HPDE6-E6E7 (cell line): ENCODE measurements around the gene LITAF.
"Not testable (repeated sequence)": the region's sequence is repeated elsewhere in the genome, so short reads cannot be mapped to it uniquely, and the experiment has no call there.

ENCODE experiments used
- DNase-seq: peaks from one replicate; pipeline ENCODE4 v3.0.0; 2011; ENCODE audit warnings: missing footprints; ENCODE audit errors: extremely low spot score

LITAF gene

DNA sequence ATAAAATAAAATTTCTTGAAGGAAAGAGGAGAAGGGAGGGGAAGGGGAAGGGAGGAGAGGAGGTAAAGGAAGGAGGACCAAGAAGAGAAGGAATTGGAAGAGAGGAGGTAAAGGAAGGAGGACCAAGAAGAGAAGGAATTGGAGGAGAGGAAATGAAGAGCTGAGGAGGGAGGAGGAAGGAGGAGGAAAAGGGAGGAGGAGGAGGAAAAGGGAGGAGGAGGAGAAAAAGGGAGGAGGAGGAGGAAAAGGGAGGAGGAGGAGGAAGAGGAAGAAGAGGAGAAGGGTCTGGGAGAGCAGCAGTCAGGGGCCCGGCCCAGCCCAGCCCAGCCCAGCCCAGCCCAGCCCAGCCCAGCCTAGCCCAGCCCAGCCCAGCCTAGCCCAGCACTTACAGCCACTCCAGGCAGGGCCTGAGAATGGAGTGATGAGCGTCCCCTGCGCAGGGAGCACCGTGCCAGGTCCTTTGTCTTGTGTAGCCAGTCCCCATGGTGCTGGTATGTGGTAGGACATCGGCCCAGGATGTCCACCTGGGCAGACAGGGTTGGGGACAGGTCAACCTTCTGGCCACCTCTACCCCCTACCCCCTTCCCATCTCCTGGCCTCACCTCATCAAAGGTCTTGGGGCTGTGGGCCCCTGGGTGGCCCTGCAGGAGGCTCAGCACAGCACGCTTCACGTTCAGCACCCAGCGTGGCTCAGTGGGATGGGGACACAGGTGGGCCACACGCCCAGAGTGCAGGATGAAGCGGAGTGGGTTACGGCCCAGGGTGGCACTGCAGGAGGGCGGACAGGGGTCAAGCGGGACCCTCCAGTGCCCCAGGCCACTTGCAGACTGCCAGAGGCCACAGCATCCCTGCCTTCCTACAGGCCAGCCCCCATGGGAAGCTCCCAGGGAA lies 70.9 kb downstream of the LITAF start:
- DNase-seq, result no peak

DNA sequence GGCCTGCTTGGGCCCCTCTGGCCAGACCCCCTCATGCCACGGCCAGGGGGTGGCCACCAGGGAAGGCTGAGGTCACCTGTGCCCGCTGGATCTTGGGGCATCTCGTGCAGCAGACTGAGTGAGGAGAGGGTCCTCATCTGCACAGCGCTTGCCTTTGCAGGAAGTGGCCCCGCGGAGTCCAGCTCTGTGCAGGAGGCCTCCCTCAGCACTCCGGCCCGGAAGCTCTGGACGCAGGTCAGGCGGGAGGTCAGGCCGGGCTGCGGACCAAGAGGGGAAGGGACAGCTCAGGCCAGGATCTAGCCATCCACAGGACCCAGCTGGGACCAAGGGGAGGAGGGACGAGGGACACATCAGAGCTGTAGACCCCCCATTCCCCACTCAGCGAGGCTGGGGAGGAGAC lies 72.4 kb downstream of the LITAF start:
- DNase-seq, result no peak

DNA sequence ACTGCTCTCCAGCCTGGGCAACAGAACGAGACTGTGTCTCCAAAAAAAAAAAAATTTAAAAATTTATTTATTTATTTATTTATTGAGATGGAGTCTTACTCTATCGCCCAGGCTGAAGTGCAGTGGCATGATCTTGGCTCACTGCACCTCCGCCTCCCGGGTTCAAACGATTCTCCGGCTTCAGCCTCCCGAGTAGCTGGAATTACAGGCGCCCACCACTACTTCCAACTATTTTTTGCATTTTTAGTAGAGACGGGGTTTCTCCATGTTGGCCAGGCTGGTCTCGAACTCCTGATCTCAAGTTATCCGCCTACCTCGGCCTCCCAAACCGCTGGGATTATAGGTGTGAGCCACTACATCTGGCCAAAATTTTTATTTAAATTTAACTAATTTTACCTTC lies 73.4 kb downstream of the LITAF start:
- not testable (repeated sequence) for DNase-seq

DNA sequence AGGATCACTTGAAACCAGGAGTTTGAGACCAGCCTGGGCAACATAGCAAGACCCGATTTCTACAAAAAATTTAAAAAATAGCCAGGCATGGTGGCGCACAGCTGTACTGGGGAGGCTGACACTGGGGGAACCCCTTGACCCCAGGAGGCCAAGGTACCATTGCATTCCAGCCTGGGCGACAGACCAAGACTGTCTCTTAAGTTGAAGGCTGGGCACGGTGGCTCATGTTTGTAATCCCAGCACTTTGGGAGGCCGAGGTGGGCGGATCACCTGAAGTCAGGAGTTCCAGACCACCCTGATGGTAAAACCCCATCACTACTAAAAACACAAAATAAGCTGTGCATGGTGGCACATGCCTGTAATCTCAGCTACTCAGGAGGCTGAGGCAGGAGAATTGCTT lies 74.9 kb downstream of the LITAF start:
- DNase-seq, result no peak

DNA sequence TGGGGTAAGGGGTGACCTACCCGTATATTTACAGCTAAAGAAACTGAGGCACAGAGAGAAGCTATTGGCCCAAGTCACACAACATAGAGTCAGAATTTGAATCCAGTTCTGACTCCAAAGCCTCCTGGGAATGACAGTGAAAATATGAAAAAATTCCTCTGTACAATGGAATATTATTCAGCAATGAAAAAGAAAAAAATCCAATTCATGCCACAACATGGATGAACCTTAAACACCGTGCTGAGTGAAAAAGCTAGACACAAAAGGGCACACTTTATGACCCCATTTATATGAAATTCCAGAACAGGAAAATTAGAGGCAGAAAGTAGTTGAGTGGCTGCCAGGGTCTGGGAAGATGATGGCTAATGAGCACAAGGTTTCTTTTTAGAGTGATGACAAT lies 75.4 kb downstream of the LITAF start:
- no peak for DNase-seq

DNA sequence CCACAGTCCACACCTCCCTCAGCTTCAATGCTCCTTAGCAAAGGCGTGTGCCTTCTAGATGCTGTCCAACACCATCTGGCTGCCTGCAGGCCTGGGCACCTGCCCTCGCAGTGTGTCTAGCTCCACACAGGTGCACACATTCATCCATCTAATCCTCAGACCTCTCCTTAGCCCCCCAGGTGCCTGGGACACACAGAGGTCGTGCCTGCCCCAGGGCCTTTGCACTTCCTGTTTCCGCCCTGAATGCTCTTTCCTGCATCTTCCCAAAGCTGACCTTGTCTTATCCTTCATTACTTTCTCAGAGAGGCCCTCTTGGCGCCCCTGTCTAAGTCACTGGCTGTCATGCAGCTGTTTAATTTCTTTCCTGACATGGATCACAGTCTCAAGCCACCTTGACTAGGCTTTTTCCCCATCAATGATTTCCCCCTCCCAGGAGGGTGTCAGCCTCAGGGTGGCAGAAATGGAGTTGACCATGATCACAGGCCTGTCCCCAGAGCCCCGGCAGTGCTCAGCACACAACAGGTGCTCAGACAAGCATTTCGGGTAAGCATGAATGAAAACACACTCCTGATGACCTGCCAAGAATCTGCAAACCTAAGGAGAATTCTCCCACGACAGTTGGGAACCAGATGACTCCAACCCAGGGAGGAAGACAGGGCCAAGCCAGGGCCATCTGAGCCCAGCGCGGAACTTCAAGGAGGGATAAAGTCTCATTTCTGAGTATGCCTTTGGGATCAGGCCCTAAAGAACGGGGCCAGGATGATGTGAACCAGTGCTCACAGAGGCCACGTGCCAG lies 76.3 kb downstream of the LITAF start:
- no peak for DNase-seq

DNA sequence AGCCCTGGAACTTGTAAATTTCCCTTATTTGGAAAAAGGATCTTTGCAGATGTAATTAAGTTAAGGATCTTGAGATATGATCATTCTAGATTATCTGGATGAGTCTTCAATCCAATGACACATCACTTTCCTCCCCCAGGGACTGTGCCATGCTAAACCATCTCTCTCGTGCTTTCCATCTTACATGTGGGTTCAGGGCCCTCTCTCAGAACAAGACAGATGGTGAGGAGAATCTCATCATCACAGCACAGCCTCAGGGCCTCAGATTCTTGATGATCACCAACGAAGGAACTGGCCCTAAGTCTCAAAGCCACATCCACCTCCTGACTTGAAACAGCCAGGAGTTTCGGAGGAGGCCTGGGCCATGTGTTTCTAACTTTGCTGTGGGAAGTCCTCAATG lies 78.7 kb downstream of the LITAF start:
- DNase-seq, result no peak

DNA sequence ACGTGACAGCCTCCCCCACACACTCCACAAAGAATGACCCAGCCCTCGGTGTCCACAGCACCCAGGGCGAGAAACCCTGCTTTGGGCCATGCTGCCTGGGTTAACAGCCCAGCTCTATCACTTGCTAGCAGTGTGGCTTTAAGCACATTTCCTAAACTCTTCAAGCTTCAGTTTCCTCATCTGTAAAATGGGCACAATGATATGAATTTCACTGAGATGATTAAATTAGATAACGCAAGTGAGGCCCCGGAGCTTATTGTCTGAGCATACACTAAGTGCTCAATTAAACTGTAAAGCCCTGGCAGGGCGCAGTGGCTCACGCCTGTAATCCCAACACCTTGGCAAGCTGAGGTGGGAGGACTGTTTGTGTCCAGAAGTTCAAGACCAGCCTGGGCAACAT lies 79.4 kb downstream of the LITAF start:
- DNase-seq, result no peak

DNA sequence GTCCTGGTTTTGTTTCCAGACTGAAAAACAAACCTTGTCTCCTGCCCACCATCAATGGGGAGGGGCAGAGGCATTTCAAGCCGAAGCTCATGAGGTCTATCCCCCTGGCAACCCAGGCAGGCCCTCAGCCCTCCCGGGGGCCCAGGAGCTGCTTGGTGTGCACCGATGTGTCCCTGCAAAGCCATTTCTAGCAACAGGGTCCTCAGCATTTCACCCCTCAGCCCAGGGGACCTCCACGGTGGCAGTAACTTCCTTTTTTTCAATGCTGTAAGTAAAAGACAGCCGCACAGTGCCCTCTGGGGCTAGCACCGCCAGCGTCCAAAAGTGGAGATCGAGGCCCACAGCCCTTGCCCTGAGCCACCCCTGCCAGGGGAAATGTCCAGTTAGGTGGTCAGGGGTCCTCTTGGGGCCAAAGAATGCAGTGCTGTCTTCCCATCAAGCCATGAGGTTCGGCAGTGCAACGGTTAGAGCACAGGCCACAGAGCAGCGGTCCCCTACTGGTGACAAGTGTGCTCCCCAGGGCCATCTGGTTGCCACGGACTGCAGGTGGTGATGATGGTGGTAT lies 79.9 kb downstream of the LITAF start:
- no peak for DNase-seq

DNA sequence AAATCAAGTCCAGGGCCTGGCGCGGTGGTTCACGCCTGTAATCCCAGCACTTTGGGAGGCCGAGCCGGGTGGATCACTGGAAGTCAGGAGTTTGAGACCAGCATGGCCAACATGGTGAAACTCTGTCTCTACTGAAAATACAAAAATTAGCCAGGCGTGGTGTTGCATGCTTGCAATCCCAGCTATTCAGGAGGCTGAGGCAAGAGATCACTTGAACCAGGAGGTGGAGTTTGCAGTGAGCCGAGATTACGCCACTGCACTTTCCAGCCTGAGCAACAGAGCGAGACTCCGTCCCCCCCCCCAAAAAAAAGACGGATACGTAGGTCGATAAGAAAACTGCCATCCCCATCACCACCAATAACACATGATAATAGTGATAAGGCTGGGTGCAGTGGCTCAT lies 82.5 kb downstream of the LITAF start:
- not testable (repeated sequence) for DNase-seq

DNA sequence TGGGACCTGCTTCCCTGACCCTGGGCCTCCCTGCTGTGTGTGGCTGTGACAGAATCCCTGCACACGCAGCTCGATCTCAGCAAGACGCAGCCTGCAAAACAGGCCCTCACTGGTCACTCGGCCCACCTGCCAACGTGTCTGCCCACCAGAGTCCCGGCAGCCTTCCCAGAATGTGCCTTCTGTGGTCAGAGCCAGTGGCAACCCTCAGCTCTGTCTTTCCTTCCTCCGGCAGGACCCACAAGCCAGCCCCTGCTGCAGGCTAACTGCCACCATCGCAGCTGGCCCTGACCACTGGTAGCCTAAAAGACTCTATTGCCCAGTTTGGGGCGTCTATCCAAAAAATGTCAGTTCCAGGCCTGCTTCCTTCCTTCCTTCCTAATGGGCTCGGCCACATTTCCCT lies 83.2 kb downstream of the LITAF start:
- DNase-seq, result no peak

DNA sequence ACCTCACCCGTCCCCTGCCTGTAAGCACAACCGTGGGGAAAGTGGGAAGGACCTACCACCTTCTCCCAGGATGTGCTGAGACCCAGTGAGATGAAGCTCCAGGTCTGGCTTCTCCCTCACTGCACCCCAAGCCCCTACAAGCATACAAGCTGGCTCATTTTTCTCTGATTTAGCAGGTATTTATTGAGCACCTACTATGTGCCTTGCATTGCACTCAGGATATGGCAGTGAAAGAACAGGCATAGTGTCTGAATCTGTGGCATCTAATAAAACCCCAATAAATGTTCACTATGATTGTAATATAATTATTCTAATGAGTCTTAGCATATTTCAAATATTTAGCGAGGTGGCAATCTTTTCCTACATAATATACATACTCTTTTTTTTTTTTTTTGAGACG lies 84.5 kb downstream of the LITAF start:
- no peak for DNase-seq

DNA sequence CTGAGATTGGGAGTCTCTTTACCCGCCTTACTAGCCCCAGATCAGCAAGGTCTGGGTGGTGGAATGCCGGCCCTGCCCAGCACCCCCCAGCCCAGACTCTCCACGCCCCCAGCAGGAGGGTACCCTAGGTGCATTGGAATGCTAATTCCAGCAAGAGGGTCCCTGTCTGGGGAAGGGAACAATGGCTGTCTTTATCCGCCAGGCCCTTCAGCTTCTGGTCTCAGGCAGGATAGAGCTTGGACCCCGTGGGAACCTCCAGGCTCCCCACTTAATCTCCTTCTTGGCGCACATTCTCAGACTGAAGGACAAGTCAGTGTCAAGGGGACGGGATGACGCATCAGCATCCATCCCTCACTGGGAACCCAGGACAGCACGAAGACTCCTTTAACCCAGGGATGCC lies 85.1 kb downstream of the LITAF start:
- DNase-seq, result no peak

DNA sequence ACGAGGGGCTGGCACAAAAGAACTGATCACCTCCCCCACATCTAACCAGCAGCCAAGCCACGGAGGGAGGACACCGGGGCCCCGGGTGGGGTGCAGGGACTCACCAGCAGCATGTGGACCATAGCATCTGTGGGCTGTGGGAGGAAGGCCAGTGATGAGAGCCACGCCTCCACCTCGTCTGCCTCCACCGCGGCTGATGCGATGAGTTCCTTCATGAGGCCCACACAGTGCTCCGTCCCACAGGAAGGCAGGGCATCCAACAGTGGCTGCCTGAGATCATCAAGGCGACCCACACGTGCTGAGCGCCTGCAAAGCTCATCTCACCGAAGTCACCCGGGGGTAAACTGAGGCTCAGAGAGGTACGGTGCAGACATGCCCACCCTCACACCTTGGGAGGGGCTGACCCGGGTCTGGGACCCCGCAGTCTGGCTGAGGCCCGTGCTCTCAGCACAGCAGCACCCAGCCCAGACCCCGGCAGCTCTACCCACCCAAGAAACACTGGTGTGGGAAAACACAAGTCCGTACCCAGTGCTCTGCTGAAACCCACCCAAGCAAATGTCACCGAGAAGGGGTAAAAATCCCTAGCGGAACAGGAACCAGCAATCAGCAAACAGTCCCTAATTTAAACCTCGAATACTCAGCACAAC lies 85.9 kb downstream of the LITAF start:
- no peak for DNase-seq

DNA sequence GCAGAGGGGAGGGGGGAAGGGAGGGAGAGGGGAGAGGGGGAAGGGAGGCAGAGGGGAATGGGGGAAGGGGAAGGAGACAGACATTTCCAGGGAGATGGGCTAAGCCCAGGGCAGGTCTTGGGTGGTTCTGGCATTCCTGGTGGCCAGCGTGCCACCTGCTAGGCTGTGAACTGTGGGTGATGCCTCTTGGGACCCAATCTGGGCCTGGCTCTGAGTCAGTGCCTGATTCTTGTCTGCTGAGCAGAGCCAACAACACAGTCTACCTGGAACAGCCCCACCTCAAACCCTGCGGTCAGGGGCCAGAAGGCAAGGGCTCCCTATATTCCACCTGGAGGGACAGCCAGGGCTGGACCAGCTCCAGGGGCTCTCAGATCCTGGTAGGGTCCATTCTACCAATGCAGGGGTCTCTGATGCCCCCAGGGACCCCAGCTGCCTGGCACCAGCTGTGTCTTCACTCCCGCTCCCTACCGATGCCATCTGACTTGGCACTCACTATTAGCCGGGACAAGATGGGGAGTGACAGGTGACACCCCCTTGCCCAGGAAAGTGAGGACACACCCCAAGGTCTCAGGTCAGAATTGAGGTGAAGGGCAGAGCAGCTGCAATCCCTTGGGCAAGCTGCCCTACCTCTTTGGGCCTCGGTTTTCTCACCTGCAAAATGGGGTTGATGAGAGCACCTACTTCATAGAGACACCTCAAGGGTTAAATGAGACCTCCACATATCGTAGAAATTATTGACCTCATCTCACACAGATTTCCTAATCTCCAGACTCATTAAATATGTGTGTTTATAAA lies 87.2 kb downstream of the LITAF start:
- DNase-seq, result peak; percentile 33

DNA sequence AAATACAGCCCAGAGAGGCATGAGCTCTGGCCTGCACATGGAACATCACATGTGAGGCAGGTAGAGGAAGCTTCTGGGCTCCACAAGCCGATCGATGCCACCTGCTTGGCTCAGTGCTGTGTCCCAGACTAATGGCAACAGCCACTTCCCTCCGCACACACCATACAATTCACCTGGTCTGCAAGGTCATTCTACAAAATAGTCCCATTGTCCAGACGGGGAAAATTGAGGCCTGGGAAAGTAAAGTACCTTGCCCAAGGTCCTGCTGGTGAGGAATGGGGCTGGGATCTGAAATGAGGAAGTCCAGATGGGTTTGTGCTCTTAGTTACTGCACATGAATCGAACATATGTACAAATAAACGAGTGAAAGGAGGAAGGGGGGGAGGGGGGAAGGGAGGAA lies 88.0 kb downstream of the LITAF start:
- DNase-seq, result no peak

DNA sequence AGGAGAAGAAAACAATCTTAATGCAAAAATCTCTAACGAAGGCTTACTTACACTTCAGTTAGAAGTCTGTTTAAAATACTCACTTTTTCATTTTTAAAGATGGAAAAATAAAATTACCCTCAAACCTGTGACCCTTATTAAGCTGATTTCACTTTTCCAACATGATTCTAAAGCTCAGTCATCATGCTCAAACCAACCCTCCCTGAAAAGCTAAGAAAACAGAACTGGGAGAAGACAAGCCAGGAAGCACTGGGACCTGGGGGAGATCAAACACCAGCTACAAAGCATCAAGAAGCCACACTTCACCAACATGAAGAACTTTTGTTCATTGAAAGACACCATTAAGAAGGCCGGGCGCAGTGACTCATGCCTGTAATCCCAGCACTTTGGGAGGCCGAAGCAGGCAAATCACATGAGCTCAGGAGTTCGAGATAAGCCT lies 88.8 kb downstream of the LITAF start:
- no peak for DNase-seq
